NCI-H510A treated with DMSO at 0.1 percent for 48 hours (cell line): ENCODE data around the gene AK8.

ENCODE experiments used
- DNase-seq: peaks from one replicate; lab custom pipeline; 2025; lab: John Stamatoyannopoulos, UW

AK8 gene

DNA sequence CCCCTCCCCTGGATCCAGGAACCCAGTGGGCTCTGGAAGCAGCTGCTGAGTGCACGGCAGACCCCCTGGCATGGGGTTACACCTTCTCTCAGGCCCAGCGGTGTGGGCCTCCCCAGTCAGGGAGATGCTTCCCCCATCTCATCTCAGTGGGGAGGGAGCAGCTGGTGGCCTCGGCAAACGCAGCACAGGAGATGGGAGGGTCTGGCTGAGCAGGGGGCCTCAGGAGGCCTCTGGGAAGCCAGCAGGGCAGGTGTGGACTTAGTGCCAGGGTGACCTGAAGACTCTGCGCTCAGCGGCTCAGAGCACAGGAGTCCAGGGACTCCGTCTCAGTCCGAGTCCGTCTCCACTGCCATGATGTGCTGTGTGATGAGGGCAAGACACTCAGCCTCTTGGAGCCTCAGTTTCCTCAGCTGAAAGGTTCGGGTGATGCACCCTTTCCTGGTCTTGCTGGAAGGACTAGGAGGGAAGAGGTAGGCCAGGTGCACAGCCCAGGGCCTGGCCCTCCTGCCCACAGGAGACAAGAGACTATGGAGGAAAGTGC is 107.2 kb downstream of the AK8 start:
- DNase-seq = no peak

DNA sequence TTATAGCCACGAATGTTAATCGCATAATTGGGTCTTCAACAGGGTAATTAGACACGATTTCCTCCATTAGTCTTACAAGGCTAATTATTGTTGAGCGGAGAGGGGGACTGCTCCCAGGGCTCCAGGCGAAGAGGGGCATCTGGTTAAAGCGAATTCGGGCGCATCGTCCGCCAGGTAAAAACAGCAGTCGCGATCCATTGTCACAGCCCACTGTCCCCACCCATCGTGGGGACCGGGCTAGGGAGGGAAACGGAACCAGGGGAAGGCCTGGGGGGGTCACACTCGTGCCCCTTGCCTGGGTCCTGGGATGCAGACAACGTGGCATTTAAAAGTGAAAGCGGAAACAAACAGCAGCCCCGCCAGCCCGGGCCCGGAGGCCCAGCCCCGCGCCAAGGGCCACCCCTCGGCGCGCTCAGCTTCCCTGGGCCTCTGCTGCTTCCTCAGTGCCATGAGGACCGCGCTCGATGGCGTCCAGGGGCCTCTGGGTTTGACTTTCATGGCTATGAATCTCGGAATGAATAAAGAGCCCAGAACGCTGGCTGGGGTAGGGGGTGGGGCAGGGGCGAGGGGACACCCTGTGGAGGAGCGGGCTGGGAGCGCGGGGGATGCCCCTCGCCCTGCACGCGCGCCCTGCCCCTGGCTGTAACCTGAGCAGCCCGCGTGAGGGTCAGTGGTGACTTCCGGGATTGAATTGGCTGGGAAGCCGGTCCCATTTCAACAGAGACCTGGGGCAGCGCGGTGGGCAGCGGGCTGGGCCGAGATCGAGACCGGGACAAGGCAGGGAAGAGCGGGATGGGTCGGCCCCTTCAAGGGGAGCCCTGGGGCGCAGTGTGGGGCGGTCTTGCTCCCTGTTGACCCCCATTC is 107.9 kb downstream of the AK8 start:
- peak; percentile 79 for DNase-seq

- peak; percentile 76 for DNase-seq
These were observed 108.9 kb downstream of the AK8 start for GRCh38 chr9:132768932-132769905.

DNA sequence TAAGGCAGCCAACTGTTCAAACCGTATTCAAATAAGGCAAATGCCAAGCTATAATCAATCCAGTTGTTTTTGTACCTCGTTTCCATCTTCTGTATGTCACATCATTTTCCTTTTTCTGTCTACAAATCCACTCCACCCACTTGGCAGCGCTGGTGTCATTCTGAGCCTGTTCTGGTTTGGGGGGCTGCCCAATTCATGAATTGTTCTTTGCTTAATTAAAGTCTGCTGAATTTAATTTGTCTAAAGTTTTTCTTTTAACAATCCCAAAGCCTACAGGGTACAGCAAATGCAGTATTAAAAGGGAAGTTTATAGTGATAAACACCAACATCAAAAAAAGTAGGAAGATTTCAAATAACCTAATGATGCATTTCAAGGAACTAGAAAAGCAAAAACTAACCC is 114.5 kb downstream of the AK8 start:
- no peak for DNase-seq

GRCh38 chr9:132762896-132763295 is 115.2 kb downstream of the AK8 start:
- DNase-seq = no peak

GRCh38 chr9:132761602-132762001 is 116.5 kb downstream of the AK8 start:
- no peak for DNase-seq

DNA sequence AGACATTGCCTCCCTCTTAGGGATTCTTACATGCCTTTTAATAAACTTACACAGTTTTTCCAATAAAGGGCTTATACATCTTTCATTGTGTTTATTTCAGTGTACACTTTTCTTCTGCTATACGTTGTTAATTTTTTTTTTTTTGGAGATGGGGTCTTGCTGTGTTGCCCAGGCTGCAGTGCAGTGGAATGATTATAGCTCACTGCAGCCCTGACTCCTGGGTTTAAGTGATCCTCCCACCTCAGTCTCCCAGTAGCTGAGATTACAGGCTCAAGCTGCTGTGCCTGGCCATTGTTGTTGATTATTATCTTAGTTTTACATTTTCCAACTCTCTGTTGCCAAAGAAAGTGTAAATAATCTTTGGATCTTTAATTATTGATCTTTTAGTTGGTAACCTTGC is 118.0 kb downstream of the AK8 start:
- no peak for DNase-seq

DNA sequence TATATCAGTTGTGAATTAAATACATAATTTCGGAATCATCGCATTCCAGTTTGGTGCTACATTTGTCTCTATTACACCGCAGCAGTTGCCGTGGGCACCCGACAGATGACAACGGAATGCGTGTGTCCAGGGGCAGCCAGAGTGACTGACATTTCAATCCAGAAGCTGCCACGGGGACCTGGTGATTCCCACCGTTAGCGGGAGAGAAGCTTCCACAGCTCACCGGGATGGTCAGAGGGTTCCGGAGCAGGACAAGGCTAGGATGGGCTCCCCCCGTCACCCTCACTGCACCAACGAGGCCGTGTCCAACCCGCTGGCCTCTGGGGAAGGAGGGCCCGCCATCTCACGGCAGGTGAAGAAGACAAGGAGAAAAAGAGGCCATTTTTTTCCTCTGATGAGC is 121.1 kb downstream of the AK8 start:
- DNase-seq = no peak

- DNase-seq = no peak
These were observed 121.8 kb downstream of the AK8 start for GRCh38 chr9:132756214-132756845.

GRCh38 chr9:132755096-132755495 is 123.0 kb downstream of the AK8 start:
- DNase-seq = no peak

DNA sequence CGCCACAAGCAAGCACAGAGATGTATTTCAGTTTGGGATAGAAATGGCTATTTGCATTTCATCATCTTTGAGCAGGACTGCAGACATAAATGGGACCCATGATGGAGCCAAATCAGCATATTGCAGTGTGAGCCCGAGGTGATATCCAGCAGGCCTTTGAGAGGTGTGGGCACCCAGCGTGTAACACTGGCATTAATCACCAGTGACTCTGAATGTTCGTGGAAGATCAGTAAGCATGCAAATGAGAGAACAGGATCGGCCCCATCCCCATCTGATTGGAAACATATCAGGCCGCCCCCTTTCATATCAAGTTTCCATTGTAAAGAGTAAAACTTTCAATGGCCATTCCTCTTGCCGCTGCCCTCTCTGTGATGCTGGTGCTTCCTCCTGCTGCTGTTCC is 123.8 kb downstream of the AK8 start:
- no peak for DNase-seq

GRCh38 chr9:132753593-132753880 is 124.5 kb downstream of the AK8 start:
- no peak for DNase-seq

DNA sequence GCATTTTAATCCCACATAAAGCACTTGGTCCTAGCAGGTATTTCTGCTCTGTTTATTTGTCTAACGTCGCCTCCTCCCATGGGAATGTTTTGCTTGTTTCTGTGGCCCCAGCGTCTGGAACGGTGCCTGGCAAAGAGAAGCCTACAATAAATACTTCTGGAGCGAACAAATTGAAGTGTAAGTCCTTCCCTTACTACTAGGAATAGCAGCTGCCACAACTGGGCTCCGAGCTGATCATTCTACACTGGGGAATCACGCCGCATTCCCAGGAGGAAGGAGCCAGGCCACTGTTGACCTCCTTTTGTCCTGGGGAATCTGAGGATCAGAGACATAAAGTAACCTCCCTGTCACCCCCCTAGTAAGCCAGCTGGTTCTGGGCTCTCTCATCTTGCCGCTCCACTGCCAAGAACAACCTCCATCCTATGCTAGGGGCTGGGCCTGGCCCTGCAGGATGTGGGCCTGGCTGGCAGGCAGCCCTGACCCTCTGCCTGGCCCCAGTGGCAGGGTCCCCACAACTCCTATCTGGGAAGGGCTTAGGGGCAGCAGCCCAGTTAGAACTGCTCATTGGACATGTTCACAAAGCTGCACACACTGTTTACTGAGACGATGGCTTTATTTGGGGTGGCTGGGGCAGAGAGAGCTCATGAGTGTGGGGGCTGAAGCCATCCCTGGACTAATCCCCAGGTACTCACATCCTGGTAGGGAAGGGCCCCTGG is 125.0 kb downstream of the AK8 start:
- DNase-seq = no peak

- no peak for DNase-seq
These were observed 127.4 kb downstream of the AK8 start for GRCh38 chr9:132750668-132751067.

DNA sequence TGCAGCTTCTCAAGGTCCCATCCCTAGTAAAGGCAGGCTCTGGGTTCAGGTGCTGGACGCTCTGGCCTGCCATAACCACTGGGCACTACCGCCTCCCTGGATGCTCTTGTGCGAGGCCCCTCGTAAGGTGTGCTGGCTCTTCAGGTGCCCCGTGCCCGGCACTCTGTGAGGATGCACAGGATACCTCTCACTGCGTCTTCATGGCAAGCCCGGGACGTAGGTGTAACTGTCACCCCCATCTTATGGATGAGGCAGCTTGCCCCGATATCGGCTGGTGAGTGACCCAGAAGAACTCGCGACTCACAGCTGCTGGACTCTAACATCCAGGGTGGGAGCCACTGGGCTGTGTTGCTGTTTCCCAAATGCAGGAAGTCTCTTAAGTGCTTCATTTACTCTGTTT is 128.8 kb downstream of the AK8 start:
- no peak for DNase-seq

- DNase-seq = no peak
These were observed 129.6 kb downstream of the AK8 start for GRCh38 chr9:132748450-132748849.

DNA sequence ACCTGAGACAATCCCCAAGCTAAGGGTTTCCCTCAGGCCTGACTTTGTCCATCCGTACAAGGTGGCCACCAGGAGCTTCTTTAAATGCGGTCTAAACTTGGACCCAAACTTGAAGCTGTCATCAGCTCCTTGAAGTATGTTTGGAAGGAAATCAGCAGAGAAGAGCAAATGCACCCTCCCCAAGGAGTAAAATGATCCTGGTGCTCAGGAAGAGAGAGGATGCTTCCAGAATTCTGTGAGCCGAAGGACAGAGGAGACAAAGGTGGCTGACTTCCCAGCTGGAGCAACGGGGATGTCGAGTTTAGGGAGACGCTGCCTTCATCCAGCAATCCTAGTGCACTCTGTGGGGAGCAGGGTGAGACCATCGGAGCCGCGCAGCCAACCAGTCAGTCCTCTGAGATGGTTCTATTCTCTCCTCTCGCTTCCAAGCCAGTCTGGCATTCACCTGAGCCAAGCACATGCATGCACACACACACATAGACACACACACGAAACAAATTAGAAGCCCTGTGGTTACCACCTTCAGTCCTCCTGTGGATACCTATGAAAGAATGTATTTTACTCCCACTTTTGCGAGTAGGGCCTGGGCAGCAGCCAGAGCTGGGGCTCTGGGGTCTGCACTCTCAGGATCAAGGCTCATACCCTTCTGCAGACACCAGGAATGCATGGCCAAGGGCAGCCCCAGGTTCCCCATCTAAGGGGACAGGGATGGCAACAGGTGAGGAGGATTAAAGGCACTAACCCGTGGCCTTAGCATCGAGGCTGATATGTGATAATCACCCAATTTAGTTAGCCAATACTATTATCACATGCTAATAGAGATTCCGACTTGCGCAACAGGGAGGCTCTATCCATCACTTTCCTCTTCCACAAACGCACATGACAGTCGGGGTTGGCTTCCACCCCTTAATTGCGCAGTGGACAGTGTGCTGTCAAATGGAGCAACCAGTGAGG is 132.1 kb downstream of the AK8 start:
- no peak for DNase-seq

GRCh38 chr9:132744881-132745755 is 133.0 kb downstream of the AK8 start:
- DNase-seq = peak; percentile 23

- DNase-seq = no peak
These were observed 134.1 kb downstream of the AK8 start for GRCh38 chr9:132743931-132744479.
